Caki2 (cell line): ENCODE measurements around the gene TMEM131L. TPM values are rescaled to one million over a fixed set of nuclear protein-coding genes. Genes with fewer than 3 reads are reported as not detected.
A peak's percentile ranks its signal among the peaks of the same experiment; 100 is the strongest.
"Not testable (repeated sequence)": the region's sequence is repeated elsewhere in the genome, so short reads cannot be mapped to it uniquely, and the experiment has no call there.

Source experiments
- DNase-seq: peaks from one replicate; pipeline ENCODE4 v3.0.0-alpha.2; 2015; ENCODE audit warnings: low read depth
- in situ Hi-C: cut with HindIII; loops from 2 replicates; pipeline ENCODE4 v1.10.0; 2016; ENCODE audit warnings: low sequenced_read_pairs, low pct_unique_long_range_greater_than_20kb, mixed read lengths
- total RNA-seq: library from RNA; depleted of rRNA; stranded (reverse); fragments of >200 nt; shearing (Covaris generic); gene quantifications from 2 replicates; pipeline ENCODE4 v1.2.3, GENCODE V29; 2014; ENCODE audit warnings: low replicate concordance; rRNA removed

TMEM131L gene
- total RNA-seq = 2.4 and 6.0 TPM in 2 replicates

- in situ Hi-C loops = no loop called here
- DNase-seq = peak; percentile 68
These were observed at the start of gene TMEM131L for GRCh38 chr4:153466081-153466948. Gene TMEM131L, plus strand, starts transcription at chr4:153466360. Its CDS starts 38 bp downstream, at chr4:153466398.

- DNase-seq, in situ Hi-C loops: not testable (repeated sequence)
These were observed 49.7 kb upstream of the TMEM131L start for GRCh38 chr4:153416456-153416855.

- DNase-seq = no peak
- in situ Hi-C loops = no loop called here
These were observed 48.0 kb upstream of the TMEM131L start for GRCh38 chr4:153418121-153418520.

- no peak for DNase-seq
- in situ Hi-C loops = no loop called here
These were observed 47.6 kb upstream of the TMEM131L start for GRCh38 chr4:153418558-153418957.

- no peak for DNase-seq
- in situ Hi-C loops = no loop called here
These were observed 47.1 kb upstream of the TMEM131L start for GRCh38 chr4:153419029-153419428.

- in situ Hi-C loops = no loop called here
- no peak for DNase-seq
These were observed 46.4 kb upstream of the TMEM131L start for GRCh38 chr4:153419673-153420278.

GRCh38 chr4:153420361-153420760 lies 45.8 kb upstream of the TMEM131L start:
- no peak for DNase-seq
- in situ Hi-C loops = no loop called here

- in situ Hi-C loops = no loop called here
- DNase-seq = no peak
These were observed 44.2 kb upstream of the TMEM131L start for GRCh38 chr4:153421941-153422340.

- no peak for DNase-seq
- in situ Hi-C loops = no loop called here
These were observed 39.8 kb upstream of the TMEM131L start for GRCh38 chr4:153426207-153426885.

- in situ Hi-C loops = no loop called here
- no peak for DNase-seq
These were observed 38.6 kb upstream of the TMEM131L start for GRCh38 chr4:153427363-153428071.

- no peak for DNase-seq
- in situ Hi-C loops = no loop called here
These were observed 37.2 kb upstream of the TMEM131L start for GRCh38 chr4:153428941-153429475.

GRCh38 chr4:153432965-153433753 lies 33.0 kb upstream of the TMEM131L start:
- in situ Hi-C loops = no loop called here
- peak; percentile 26 for DNase-seq

GRCh38 chr4:153433754-153434105 lies 32.4 kb upstream of the TMEM131L start:
- DNase-seq = no peak
- in situ Hi-C loops = no loop called here

- in situ Hi-C loops = no loop called here
- DNase-seq = no peak
These were observed 32.0 kb upstream of the TMEM131L start for GRCh38 chr4:153434190-153434589.

GRCh38 chr4:153438916-153439756 lies 27.0 kb upstream of the TMEM131L start:
- no peak for DNase-seq
- in situ Hi-C loops = no loop called here

GRCh38 chr4:153439831-153440230 lies 26.3 kb upstream of the TMEM131L start:
- in situ Hi-C loops = no loop called here
- DNase-seq = no peak

- DNase-seq = no peak
- in situ Hi-C loops = no loop called here
These were observed 25.7 kb upstream of the TMEM131L start for GRCh38 chr4:153440475-153440874.
